NCI-H2196 treated with DMSO at 0.1 percent for 48 hours (cell line): ENCODE results near the gene ANKRD36C.
"Not testable (repeated sequence)": the region's sequence is repeated elsewhere in the genome, so short reads cannot be mapped to it uniquely, and the experiment has no call there.

Experiments used
- DNase-seq: peaks from one replicate; lab custom pipeline; 2025; ENCODE audit not compliant: unreplicated experiment; lab: John Stamatoyannopoulos, UW

The ANKRD36C gene

GRCh38 chr2:96008051-96008450 lies 16.4 kb upstream of the ANKRD36C start:
- DNase-seq = not testable (repeated sequence)

- not testable (repeated sequence) for DNase-seq
Measured at GRCh38 chr2:96006248-96006647, 14.6 kb upstream of the ANKRD36C start.

- not testable (repeated sequence) for DNase-seq
Measured at GRCh38 chr2:95992520-95993272, 1.1 kb upstream of the ANKRD36C start.

DNA sequence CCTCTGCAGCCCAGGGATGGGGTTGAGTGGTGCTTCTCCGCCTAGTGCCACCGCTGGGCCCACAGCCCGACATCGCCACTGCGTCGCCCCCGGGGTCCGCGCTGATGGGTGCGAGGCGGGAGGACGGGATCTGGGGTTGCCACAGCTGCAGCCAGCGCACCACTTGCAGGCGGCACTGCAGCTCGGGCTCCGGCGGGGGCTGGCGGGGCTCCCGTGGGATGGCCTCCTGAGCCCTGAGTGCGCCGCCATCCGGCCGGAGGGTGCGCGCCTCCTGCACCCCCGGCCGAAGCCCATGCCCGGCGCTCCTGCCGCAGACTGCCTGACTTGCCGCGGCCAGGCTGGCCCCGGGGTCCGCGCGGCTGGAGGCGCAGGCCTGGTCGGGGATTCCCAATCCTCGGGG lies 478 bp upstream of the ANKRD36C start:
- not testable (repeated sequence) for DNase-seq

- DNase-seq = not testable (repeated sequence)
Measured at GRCh38 chr2:95990884-95991283, 740 bp downstream of the ANKRD36C start.

GRCh38 chr2:95951662-95952061 lies 40.0 kb downstream of the ANKRD36C start:
- DNase-seq = not testable (repeated sequence)

DNA sequence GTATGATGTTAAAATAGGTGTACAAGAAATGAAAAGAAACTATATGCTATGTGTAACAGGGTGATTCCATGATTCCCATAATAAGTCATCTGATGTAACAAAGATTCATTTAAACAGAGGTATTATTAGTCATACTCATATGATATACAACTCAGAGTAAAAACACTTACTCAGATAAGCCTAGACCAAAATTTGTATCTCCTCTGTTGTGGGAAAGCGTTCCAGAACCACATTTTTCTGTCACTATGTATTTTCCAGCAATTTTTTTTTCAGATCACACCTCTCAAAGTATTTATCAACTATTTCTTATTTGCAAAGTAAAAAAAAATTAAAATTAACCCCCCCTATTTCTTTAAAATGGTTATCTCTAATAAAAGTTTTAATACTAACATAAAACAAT lies 43.6 kb downstream of the ANKRD36C start:
- DNase-seq = not testable (repeated sequence)

- not testable (repeated sequence) for DNase-seq
Measured at GRCh38 chr2:95939947-95940346, 51.7 kb downstream of the ANKRD36C start.

DNA sequence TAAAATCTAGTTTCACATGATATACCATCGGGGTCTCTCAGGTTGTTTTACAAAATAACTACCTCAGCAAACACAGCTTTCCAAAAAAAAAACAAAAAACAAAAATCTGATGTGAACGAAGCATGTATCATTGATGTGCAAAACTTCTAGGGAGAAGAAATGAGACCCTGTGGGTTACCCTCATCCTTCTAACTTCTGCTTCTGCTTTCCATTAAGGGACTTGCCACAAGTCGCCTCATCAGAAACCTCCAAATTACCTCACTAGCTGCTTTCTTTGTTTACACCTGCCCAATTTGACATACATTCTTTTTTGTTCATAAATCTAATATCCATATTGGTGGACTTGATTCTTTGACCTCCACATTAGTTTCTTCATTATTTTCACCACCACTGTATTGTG lies 60.9 kb downstream of the ANKRD36C start:
- not testable (repeated sequence) for DNase-seq

GRCh38 chr2:95917007-95917406 lies 74.6 kb downstream of the ANKRD36C start:
- DNase-seq = not testable (repeated sequence)

GRCh38 chr2:95915131-95915530 lies 76.5 kb downstream of the ANKRD36C start:
- not testable (repeated sequence) for DNase-seq

DNA sequence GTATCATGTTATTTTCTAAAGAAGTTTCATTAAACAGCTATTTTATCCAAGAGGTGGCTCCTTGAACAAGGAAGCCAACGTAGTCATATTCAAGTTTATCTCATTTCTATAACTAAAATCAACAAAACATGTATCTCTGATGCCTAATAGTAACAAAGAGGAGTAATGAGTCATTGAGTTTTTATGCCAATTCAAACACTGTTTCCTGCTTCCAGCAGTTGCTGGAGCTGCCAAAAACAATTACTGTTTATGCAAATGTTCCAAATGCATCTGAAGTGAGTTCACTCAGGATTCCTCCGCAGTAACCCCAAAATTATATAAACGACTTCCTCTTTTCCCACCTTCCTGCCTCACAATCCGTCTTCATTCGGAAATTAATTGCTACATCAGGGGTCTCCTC lies 80.2 kb downstream of the ANKRD36C start:
- not testable (repeated sequence) for DNase-seq

DNA sequence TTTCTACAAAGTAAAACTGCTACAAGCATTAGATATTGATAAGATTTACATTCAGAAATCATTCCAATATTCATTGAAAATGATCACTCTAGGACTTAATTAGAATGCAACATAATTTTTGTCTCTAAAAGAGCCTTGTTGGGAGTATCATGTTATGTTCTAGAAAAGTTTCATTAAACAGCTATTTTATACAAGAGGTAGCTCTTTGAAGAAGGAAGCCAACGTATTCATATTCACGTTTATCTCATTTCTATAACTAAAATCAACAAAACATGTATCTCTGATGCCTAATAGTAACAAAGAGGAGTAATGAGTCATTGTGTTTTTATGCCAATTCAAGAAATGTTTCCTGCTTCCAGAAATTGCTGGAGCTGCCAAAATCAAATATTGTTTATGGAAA lies 97.2 kb downstream of the ANKRD36C start:
- DNase-seq = not testable (repeated sequence)

DNA sequence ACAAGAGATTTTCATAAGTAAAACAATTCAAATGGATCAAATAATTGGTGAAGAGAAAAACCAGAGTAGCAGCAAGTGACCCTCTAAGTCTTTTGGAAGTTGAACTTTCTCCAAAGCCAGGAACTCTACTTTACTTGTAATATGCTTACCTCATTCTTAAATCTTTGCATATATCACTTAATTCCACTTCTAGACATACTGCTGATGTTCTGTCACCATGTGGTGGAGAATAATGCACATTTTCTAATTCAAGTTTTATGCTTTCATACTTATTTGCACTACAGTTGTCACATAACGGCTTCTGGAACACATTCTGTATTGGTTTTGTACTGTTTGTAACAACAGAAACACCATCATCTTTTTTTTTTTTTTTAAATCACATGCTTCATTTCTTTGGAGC lies 123.7 kb downstream of the ANKRD36C start:
- DNase-seq = not testable (repeated sequence)

DNA sequence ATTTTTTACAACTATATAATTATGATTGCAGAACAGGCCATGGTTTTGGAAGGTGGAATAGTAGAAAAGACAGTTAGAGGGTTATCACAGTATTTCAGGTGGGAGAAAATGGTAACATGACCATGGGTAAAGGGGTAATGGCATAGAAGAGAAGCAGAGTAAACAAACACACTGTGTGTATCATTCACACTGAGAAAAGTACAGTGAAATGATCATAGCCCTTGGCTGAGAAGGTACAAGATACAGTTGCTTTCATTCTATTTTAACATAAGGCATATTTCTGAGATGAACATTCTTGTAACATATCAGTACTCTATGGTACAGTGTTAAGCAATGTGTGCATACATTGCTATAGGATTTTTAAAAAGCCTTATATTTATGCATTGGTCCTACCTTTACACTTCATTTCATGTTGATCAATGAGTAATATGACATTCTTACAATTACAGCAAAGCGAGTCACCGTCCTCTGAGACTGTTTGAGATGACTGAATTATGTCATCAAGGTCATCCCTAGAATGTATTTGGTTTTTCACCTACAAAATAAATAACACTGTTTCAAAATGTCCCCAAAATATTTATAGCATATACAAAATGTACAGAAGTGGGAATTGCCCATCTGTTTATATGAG lies 124.5 kb downstream of the ANKRD36C start:
- not testable (repeated sequence) for DNase-seq

- DNase-seq = not testable (repeated sequence)
Measured at GRCh38 chr2:95862121-95862520, 129.5 kb downstream of the ANKRD36C start.

DNA sequence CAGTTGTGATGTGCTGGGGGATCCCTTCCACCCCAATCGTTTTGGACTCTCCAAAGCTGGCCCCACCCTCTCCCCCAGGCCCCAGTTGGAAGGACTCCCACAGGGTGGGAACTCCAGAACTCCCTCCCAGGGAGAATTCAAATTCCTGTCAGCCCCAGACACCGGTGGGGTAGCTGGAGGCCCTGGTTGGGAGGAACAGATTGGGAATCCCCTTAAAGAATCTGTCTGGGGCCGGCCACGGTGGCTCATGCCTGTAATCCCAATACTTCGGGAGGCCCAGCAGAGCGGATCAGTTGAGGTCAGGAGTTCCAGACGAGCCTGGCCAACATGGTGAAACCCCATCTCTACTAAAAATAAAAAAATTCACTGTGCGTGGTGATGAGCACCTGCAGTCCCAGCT lies 155.5 kb downstream of the ANKRD36C start:
- DNase-seq = no peak

DNA sequence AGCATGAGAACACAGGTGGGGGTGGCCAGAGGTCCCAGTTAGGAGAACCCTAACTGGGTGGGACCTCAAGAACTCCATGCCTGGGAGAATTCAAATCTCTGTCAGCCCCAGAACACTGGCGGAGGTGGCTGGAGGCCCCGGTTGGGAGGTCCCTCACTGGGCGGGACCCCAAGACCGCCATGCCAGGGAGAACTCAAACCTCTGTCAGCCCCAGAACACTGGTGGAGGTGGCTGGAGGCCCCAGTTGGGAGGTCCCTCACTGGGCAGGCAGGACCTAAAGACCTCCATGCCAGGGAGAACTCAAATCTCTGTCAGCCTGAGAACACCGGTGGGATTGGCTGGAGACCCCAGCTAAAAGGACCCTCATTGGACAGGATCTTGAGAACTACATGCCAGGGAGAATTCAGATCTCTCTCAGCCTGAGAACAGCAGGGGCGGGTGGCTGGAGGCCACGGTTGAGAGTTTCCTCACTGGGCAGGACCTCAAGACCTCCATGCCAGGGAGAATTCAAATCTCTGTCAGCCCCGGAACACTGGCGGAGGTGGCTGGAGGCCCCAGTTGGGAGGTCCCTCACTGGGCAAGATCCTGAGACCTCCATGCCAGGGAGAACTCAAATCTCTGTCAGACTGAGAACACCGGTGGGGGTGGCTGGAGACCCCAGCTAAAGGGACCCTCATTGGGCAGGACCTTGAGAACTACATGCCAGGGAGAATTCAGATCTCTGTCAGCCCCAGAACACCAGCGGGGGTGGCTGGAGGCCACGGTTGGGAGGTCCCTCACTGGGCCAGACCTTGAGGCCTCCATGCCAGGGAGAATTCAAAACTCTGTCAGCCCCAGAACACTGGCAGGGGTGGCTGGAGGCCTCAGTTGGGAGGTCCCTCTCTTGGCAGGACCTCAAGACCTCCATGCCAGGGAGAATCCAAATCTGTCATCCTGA lies 157.3 kb downstream of the ANKRD36C start:
- not testable (repeated sequence) for DNase-seq

DNA sequence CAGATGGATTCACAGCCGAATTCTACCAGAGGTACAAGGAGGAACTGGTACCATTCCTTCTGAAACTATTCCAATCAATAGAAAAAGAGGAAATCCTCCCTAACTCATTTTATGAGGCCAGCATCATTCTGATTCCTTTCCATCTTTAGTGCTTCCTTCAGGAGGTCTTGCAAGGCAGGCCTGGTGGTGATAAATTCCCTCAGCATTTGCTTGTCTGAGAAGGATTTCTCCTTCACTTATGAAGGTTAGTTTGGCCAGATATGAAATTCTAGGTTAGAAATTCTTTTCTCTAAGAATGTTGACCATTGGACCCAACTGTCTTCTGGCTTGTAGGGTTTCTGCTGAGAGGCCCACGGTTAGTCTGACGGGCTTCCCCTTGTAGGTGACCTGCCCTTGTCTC lies 167.4 kb downstream of the ANKRD36C start:
- not testable (repeated sequence) for DNase-seq

DNA sequence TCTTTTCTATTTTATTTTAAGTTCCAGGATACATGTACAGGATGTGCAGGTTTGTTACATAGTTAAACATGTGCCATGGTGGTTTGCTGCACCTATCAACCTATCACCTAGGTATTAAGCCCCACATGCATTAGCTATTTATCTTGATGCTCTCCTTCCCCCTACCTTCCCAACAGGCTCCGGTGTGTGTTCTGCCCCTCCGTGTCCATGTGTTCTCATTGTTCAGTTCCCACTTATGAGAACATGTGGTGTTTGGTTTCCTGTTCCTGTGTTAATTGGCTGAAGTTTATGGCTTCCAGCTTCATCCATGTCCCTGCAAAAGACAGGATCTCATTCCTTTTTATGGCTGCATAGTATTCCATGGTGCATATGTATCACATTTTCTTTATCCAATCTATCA lies 174.1 kb downstream of the ANKRD36C start:
- DNase-seq = not testable (repeated sequence)

- DNase-seq = not testable (repeated sequence)
Measured at GRCh38 chr2:95813311-95813710, 178.3 kb downstream of the ANKRD36C start.
